Stromal cell of bone marrow (primary cell): ENCODE measurements around the gene GOLGA6L7.
A peak's percentile ranks its signal among the peaks of the same experiment; 100 is the strongest.
"Not testable (repeated sequence)": the region's sequence is repeated elsewhere in the genome, so short reads cannot be mapped to it uniquely, and the experiment has no call there.

Experiments used
- DNase-seq: peaks from one replicate; pipeline ENCODE4 v3.0.0-alpha.2; 2012; ENCODE audit warnings: low read depth

GOLGA6L7 gene, protein sequence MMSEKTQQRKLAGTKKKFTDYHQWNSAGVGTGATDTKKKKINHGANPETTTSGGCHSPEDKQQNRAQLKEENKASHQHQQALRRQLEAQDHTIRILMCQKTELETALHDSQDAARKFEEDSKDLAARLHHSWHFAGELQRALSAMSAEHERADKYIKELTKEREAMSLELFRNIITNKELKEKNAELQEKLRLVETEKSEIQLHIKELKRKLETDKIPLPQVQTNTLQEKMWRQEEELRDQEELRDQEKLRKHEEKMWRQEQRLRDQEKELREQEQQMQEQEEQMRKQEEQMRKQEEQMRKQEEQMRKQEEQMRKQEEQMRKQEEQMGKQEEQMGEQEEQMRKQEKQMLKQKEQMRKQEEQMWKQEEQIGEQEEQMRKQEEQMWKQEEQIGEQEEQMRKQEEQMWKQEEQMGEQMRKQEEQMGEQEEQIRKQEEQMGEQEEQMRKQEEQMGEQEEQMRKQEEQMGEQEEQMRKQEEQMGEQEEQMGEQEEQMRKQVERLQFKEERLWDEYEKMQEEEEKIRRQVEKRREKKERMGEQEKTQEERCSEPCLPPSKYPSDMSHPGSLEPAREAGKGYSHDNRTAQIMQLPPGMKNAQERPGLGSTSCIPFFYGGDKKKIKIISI

GRCh38 chr15:28848521-28848920, at the start of gene GOLGA6L7:
Gene GOLGA6L7, minus strand, starts transcription at chr15:28848644. Its CDS starts 95 bp downstream, at chr15:28848549.
- not testable (repeated sequence) for DNase-seq

GRCh38 chr15:28897861-28898585, 49.6 kb upstream of the GOLGA6L7 start:
- no peak for DNase-seq

DNA sequence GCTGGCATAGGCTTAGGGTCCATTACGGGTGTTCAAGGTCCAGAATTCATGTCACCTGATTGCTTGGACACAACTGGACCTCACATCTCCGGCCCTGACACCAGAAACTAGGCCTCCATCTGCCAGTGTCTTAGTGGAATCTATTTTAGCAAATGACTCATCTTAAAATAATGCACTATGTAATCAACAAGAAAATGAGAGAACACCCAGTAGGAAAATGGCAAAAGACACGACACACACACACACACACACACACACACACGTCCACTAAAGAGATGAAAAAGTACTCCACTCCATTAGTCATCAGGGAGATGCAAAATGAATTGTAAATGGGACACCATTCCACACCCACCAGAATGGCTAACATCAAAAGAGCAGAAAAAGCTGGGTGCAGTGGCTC, 48.5 kb upstream of the GOLGA6L7 start:
- peak; percentile 45 for DNase-seq

GRCh38 chr15:28895566-28895965, 47.1 kb upstream of the GOLGA6L7 start:
- DNase-seq, result no peak

DNA sequence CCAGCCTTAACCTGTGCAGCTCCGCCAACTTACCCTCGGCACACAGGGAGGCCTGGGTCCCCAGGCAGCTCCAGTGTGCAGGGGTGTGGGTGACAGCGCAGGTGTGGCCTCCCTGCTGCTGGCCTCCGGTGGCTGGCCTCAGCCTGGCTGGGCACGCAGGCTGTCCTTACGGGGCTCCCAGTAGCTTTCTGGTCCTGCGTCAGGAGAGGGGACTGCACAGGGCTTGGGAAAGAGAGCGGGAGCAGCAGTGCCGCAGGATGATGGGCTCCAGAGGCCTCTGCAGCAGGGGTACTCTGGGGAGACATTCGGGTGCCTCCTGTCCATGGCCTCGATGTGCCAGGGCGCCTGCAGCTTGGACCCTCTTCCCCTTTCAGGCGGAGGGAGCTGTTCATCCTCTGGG, 46.7 kb upstream of the GOLGA6L7 start:
- DNase-seq, result no peak

DNA sequence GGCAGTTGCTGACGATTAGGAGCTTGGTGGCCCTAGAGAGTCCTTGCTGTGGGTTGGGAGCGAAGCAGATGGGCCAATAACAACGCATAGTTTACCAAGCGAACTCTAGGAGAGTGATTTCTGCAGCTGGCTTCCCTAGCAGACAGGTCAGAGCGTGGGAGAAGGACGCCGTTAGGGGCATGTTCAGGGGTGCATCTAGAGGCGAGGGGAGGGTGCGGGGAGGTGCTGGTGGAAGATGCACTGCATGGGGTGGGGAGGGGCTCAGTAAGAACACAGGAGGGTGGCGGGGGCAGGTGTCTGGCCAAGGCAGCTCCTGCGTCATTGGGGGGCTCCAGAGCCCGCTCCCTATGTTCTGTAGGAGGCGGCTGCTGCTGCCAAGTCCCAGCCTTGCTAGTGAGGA, 46.2 kb upstream of the GOLGA6L7 start:
- DNase-seq, result no peak

DNA sequence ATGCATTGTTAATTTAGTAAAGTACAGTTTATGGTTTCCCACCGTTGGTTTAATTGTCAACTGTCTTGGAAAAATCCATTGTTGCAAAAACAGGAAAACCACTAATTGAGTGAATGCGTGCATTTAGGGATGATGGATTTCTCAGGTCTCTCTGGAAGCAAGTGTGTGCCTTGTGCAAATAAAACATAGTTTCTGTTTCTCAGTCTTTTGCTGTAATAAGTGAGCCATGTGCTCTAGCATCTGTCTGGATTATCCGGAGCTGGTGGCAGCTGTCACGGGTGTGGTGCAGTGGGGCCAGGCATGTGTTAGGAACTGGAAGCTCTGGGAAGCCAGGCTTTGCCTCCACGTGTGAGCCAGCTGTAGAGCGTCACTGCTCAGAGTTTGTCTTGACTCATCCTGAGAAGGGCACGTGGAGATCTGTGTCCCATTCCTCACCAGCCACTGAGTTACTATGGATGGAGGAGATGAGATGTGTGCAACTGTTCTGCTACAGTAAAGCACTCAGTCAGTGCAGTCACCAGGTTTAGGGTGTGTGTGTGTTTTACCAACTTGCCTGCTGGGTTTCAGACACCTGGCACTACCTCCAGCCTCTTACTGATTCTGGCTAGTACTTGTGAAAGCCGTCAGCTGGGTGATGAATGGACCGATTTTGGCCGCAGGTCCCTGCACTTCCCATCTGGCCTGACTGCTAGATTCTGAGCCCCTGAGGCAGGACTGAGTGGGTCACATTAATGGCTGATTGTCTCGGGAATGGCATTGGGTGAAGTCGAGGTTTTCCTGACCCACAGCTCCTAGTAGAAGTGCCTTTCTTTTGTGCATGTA, 44.6 kb upstream of the GOLGA6L7 start:
- no peak for DNase-seq

DNA sequence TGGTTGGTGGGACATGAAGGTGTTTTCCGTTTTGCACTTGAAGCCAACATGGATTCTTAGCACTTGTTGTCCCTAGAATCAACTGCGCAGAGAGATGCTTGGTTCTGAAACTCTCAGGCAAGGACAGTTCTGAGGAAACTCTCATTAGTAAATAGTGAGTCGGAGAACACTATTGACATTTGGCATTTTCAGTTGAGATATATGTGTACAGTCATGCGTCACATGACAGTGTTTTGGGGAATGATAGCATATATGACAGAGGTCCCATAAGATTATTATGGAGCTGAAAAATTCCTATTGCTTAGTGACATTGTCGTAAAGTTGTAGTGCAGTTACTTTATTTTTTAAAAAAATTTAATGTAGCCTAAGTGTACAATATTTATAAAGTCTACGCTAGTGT, 43.1 kb upstream of the GOLGA6L7 start:
- DNase-seq, result no peak

DNA sequence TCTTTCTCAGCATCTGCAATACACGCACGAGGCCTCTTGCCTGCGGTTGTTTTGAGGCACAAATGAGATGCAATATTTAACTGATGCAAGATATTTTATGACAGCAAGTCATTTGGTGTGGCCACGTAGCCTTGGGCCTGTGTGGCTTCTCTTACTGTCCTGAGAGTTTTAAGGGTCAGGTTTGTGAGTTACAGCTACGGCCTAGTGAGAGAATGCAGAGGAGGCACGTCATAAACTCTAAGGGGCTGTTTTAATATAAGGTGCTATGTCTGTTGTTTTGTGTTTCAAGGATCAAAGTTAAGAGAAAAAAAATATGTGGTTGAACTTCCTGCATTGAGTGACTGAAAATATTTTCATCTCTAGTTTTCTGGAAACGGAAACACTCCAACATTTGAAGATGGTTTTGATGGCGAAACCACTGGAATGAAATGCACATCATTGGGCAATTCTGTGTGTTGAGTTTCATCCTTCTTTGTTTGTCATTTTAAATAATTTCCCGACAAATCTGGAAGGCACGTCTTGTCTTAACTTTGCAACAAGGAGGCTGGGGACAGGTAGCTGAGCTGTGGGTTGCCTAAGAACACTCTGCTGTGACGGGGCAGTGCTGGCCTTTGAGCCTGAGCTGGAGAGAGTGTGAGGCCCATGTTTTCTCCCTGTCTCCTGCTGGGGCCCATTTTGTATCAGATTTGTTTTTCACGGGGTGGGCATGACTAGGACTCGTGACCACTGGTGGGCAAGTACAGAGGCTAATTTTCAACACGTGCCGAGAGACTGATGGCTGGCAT, 42.5 kb upstream of the GOLGA6L7 start:
- DNase-seq, result no peak

DNA sequence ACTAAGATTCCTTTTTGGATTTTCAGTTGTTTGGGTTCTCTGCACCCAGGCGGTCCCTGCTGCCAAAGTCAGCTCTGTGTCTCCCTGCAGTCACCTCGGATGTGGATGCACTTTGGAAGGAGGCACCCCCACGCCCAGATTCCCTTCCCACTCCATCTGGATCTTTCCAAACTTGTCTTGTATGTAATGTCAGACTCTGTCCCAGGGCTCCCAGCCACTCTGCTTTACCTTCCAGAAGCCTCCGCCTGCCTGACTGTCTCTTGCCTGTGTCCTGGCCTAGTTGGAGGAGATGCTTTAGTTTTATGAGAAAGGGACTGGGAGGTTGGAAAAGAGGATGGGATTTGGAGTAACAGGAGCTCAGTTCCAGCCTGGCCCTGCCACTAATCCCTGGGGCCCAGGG, 41.8 kb upstream of the GOLGA6L7 start:
- not testable (repeated sequence) for DNase-seq

- DNase-seq, result not testable (repeated sequence)
These were observed 41.4 kb upstream of the GOLGA6L7 start for GRCh38 chr15:28889871-28890270.

GRCh38 chr15:28889346-28889745, 40.9 kb upstream of the GOLGA6L7 start:
- no peak for DNase-seq

DNA sequence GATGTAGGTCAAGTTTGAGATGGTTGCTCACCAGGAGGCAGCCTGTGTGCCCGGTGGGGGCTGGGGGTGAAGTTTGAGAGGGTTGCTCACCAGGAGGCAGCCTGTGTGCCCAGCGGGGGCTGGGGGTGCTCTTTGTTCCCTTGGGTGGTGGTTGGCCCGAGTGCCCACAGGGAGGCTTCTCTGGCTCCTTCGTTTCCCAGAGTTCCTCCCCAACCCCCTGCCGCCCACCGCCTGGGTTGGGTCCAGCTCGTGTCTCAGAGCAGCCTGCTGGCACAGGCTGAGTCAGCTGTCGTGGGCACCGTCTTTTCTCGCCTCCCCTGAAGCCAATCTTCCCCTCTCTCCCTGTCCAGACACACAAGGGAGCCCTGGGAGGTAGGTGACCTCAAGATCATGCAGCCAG, 40.5 kb upstream of the GOLGA6L7 start:
- no peak for DNase-seq

- no peak for DNase-seq
These were observed 40.0 kb upstream of the GOLGA6L7 start for GRCh38 chr15:28888302-28888894.

GRCh38 chr15:28887339-28888174, 39.1 kb upstream of the GOLGA6L7 start:
- DNase-seq, result no peak

- no peak for DNase-seq
These were observed 38.2 kb upstream of the GOLGA6L7 start for GRCh38 chr15:28886431-28887338.

- no peak for DNase-seq
These were observed 37.4 kb upstream of the GOLGA6L7 start, which contains the start of gene APBA2 for GRCh38 chr15:28885630-28886430. Gene APBA2, plus strand, starts transcription at chr15:28885974. Its CDS starts 167,911 bp downstream, at chr15:29053885.

DNA sequence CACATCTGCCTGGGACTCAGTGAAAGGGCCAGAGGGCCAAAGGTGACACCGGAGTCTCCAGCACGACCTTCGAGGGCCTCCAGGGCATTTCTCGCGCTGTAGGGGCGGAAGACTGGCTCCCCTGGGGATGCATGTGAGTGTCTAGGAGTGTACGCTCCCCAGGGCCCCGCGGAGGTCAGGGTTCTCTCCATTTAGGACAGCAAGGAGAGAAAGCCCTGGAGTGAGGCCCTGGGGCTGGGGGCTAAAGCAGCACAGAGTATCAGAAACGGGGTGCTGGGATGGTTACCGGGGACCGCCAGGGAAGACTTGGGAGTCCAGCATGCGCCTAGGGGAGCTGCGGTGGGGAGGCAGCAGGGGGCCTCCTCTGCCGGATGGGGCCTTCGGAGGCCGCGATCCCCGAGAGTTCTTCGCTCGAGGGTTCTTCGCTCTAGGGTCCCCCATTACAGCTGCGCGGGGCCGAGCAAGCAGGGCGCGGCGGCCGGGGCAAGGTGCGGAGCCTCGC, 36.7 kb upstream of the GOLGA6L7 start:
- no peak for DNase-seq
